Keratinocyte (primary cell): ENCODE measurements around the gene SPCS3. TPM values are rescaled to one million over a fixed set of nuclear protein-coding genes. Genes with fewer than 3 reads are reported as not detected.

Experiments
- DNase-seq: peaks from one replicate; pipeline ENCODE4 v3.0.0-alpha.2; 2011; ENCODE audit warnings: low read depth, missing footprints, low spot score
- FAIRE-seq: peaks from 2 replicates; lab custom pipeline; 2011; peaks lifted over from hg19 to GRCh38; lab: Jason Lieb, UNC
- H2AFZ ChIP-seq: 2 replicates; pipeline ENCODE4 v1.6.0; 2012; ENCODE audit warnings: low read length, control low read depth, inconsistent platforms; ENCODE audit not compliant: control insufficient read depth
- H3K27ac ChIP-seq: 2 replicates; pipeline ENCODE4 v1.5.1; 2011; ENCODE audit warnings: low read length; ENCODE audit not compliant: control insufficient read depth, insufficient read depth
- H3K27me3 ChIP-seq: 3 replicates; pipeline ENCODE4 v1.6.0; 2011; ENCODE audit warnings: low read length; ENCODE audit not compliant: control insufficient read depth, insufficient read depth; ENCODE audit errors: extremely low read depth
- H3K36me3 ChIP-seq, 2 experiments: 2 replicates in 1 of 2; 3 replicates in 1 of 2; pipeline ENCODE4 v1.5.1; 2011; ENCODE audit warnings: low read length in 2 of 2, mild to moderate bottlenecking in 1 of 2; ENCODE audit not compliant: control insufficient read depth in 2 of 2, insufficient read depth in 2 of 2; ENCODE audit errors: extremely low read depth in 1 of 2
- H3K4me1 ChIP-seq: 3 replicates; pipeline ENCODE4 v1.5.1; 2011; ENCODE audit warnings: low read length; ENCODE audit not compliant: control insufficient read depth, insufficient read depth; ENCODE audit errors: extremely low read depth
- H3K4me2 ChIP-seq: 3 replicates; pipeline ENCODE4 v1.6.0; 2011; ENCODE audit warnings: low read depth, low read length; ENCODE audit not compliant: control insufficient read depth, insufficient read depth; ENCODE audit errors: extremely low read depth
- H3K4me3 ChIP-seq, 3 experiments: fragments of 200-600 bp in 1 of 3; sonication (generic) in 1 of 3; 2 replicates in 2 of 3; 3 replicates in 1 of 3; pipeline ENCODE4 v1.5.1; 2011 to 2016; ENCODE audit warnings: low read length in 3 of 3, mild to moderate bottlenecking in 3 of 3, control low read depth in 2 of 3, inconsistent platforms in 1 of 3, low read depth in 1 of 3, mixed read lengths in 1 of 3, mixed run types in 1 of 3, moderate library complexity in 1 of 3; ENCODE audit not compliant: control insufficient read depth in 2 of 3, insufficient read depth in 2 of 3; ENCODE audit errors: extremely low read depth in 1 of 3
- H3K79me2 ChIP-seq: 2 replicates; pipeline ENCODE4 v1.6.0; 2012; ENCODE audit warnings: low read length; ENCODE audit not compliant: control insufficient read depth, insufficient read depth
- H3K9ac ChIP-seq: 3 replicates; pipeline ENCODE4 v1.6.0; 2011; ENCODE audit warnings: low read length; ENCODE audit not compliant: control insufficient read depth, insufficient read depth; ENCODE audit errors: extremely low read depth
- H3K9me1 ChIP-seq: 3 replicates; pipeline ENCODE4 v1.6.0; 2011; ENCODE audit warnings: low read length; ENCODE audit not compliant: control insufficient read depth, insufficient read depth; ENCODE audit errors: extremely low read depth
- H3K9me3 ChIP-seq: 2 replicates; pipeline ENCODE4 v1.5.1; 2012; ENCODE audit warnings: low read depth, low read length; ENCODE audit not compliant: control insufficient read depth
- H4K20me1 ChIP-seq: 3 replicates; pipeline ENCODE4 v1.6.0; 2011; ENCODE audit warnings: low read length; ENCODE audit not compliant: control insufficient read depth, insufficient read depth; ENCODE audit errors: extremely low read depth
- CTCF ChIP-seq, 3 experiments: IDR thresholded peaks in 1 of 3; conservative IDR thresholded peaks in 1 of 3; optimal IDR thresholded peaks in 1 of 3; 2 replicates in 2 of 3; 3 replicates in 1 of 3; pipeline versions ENCODE3 to v1.5.1; 2011; ENCODE audit warnings: low read length in 3 of 3, mild to moderate bottlenecking in 3 of 3, moderate library complexity in 2 of 3, control low read depth in 1 of 3, inconsistent platforms in 1 of 3; ENCODE audit not compliant: insufficient read depth in 2 of 3; ENCODE audit errors: extremely low read depth in 1 of 3
- EZH2 ChIP-seq: IDR thresholded peaks from one replicate; pipeline ENCODE4 v1.6.1; 2012; ENCODE audit warnings: inconsistent platforms, mild to moderate bottlenecking, low read length, moderate library complexity
- dilution Hi-C: fragments of 300-500 bp; cut with MboI; formaldehyde crosslinking; loops from one replicate; pipeline ENCODE4 v1.7.0; 2020; ENCODE audit warnings: low sequenced_read_pairs; ENCODE audit not compliant: extremely low pct_ligation_motif_present
- polyA plus RNA-seq, 5 experiments: library from polyadenylated mRNA; depleted of rRNA in 3 of 5; stranded (reverse) in 3 of 5; stranded (forward) in 1 of 5; unstranded in 1 of 5; fragments of >200 nt; gene quantifications; 1 replicate in 1 of 5; 2 replicates in 3 of 5; 3 replicates in 1 of 5; pipeline versions ENCODE4 v1.2.1 to v1.2.3, GENCODE V29; 2011 to 2012; ENCODE audit warnings: missing spikeins in 2 of 5, low read depth in 1 of 5, low replicate concordance in 1 of 5

The SPCS3 gene
- polyA plus RNA-seq, 1 donor (not counting 4 experiments of a cell fraction or from before 2014, with no cell fraction given), result 59.3 TPM

GRCh38 chr4:176309772-176310171, 10.0 kb upstream of the SPCS3 start:
- H2AFZ ChIP-seq, result no peak overlapping the region
- DNase-seq, result no peak
- no peaks in the 10 kb centered on the region for H4K20me1 ChIP-seq
- no peaks in the 10 kb centered on the region for H3K79me2 ChIP-seq
- no peaks in the 10 kb centered on the region for H3K9me3 ChIP-seq
- TF ChIP-seq CTCF (optimal IDR thresholded peaks at IDR 0.05 in 1 of 3, IDR thresholded peaks at IDR 0.05 in 1 of 3, conservative IDR thresholded peaks at IDR 0.05 in 1 of 3; ENCODE audit: extremely low read depth in 1 of 3, insufficient read depth in 2 of 3, low read length in 3 of 3), result no peak
- no peak for TF ChIP-seq EZH2
- H3K27ac ChIP-seq, result no peak overlapping the region
- dilution Hi-C loops, result no loop called here
- no peak overlapping the region for H3K4me3 ChIP-seq
- no peaks in the 10 kb centered on the region for H3K36me3 ChIP-seq
- no peak for FAIRE-seq
- H3K9ac ChIP-seq, result no peak overlapping the region
- no peaks in the 10 kb centered on the region for H3K9me1 ChIP-seq
- no peaks in the 10 kb centered on the region for H3K4me1 ChIP-seq
- H3K27me3 ChIP-seq, result no peaks in the 10 kb centered on the region
- no peak overlapping the region for H3K4me2 ChIP-seq

GRCh38 chr4:176313596-176314336, 6.0 kb upstream of the SPCS3 start:
- H3K79me2 ChIP-seq, result no peaks in the 10 kb centered on the region
- no peaks in the 10 kb centered on the region for H3K9me1 ChIP-seq
- H3K4me1 ChIP-seq, result no peaks in the 10 kb centered on the region
- no peak for DNase-seq
- dilution Hi-C loops, result no loop called here
- no peak overlapping the region for H3K4me3 ChIP-seq
- H3K9me3 ChIP-seq, result no peaks in the 10 kb centered on the region
- H3K4me2 ChIP-seq, result no peak overlapping the region
- no peaks in the 10 kb centered on the region for H3K36me3 ChIP-seq
- TF ChIP-seq EZH2 (no peak), CTCF (optimal IDR thresholded peaks at IDR 0.05 in 1 of 3, IDR thresholded peaks at IDR 0.05 in 1 of 3, conservative IDR thresholded peaks at IDR 0.05 in 1 of 3; ENCODE audit: extremely low read depth in 1 of 3, insufficient read depth in 2 of 3, low read length in 3 of 3) (no peak)
- H2AFZ ChIP-seq, result no peak overlapping the region
- no peaks in the 10 kb centered on the region for H3K27me3 ChIP-seq
- H3K9ac ChIP-seq, result no peak overlapping the region
- no peaks in the 10 kb centered on the region for H4K20me1 ChIP-seq
- no peak for FAIRE-seq
- no peak overlapping the region for H3K27ac ChIP-seq
